GM18511 (cell line): ENCODE measurements around the gene AARS1.
"Not testable (repeated sequence)": the region's sequence is repeated elsewhere in the genome, so short reads cannot be mapped to it uniquely, and the experiment has no call there.

Experiments used
- ATAC-seq: cut with Tn5 transposase; IDR thresholded peaks from one replicate; pipeline ENCODE4 v1.9.1; 2021; ENCODE audit warnings: mild to moderate bottlenecking, moderate library complexity; ENCODE audit not compliant: unreplicated experiment

Gene AARS1

GRCh38 chr16:70276392-70276791, 12.9 kb downstream of the AARS1 start:
- ATAC-seq: no peak

DNA sequence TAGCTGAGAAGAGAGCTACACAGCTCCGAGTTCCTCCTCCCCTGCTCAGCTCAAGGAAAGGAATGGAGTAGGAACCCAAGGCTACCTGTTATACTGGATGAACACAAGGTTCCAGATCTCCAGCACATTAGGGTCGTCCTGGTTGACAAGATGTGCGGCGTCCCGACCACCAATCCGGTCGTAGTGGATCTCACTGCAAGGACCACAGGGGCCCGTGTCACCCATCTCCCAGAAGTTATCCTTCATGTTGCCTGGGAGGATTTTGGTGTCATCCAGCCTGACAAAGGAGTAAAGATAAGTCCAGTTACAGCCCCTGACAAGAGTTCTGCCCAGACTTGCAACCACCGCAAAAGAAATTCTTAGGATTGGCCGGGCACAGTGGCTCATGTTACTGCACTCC, 17.6 kb downstream of the AARS1 start:
- no peak for ATAC-seq

DNA sequence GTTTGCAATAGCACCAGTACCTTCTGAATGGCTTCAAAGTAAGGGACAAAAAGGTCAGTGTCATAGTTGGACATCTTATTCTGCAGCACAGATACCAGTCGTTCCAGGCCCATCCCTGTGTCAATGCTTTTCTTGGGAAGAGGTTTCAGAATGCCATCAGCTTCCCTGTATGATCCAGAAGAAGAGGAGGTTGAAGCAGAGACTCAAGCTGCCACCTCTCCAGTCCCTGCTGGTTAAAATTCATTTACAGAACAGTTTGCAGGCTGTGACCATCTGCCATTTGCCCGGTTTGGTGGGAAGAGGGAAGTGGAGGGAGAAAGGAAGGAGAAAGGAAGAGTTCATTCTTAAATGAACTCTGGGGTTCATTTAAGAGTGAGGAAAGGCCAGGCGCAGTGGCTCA, 19.1 kb downstream of the AARS1 start:
- ATAC-seq: no peak

DNA sequence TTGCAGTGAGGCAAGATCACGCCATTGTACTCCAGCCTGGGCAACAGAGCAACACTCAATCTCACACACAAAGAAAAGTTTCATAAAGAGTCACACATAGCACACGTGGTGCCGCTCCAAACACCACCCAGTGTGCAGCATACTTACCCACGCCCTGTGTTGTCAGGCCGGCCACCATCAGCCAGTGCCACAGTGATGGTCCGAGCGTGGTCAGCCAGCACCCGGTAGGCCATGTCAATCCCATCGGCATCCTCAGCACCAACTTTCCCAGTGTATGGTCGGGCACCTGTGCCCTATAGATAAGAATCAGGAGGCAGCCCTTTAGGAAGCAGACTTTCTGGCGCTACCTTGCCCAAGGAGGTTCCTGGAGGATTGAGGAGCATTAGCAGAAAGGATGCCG, 19.8 kb downstream of the AARS1 start:
- ATAC-seq: no peak

DNA sequence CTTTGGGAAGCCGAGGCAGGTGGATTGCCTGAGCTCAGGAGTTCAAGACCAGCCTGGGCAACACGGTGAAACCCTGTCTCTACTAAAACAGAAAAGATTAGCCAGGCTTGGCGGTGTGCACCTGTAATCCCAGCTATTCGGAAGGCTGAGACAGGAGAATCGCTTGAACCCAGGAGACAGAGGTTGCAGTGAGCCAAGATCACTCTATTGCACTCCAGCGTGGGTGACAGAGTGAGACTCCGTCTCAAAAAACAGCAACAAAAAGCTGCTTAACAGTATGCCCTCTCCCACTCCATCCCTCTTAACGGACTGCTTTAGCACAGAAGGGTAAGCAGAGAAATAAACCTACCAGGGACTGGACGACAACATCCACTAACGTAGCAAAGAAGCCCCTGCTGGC, 21.4 kb downstream of the AARS1 start:
- not testable (repeated sequence) for ATAC-seq

DNA sequence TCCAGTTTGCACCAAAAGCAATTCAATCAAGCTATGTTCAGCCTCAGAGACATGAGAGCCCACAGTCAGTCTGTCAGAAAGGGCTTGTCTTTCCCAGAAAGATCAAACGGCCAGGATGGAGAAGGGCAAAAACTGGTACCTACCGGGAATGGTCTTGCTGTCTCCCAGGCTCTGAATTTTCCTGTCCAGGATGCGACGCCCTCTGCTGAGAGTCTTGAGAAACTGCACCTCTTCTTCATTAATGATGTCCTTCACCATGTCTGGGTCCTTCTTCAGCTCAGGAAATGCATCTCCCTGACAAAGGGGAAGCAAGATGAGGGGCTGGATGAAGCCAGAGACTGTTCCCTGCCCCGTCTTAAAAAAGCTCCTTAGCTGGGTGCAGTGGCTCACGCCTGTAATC, 21.8 kb downstream of the AARS1 start:
- ATAC-seq: no peak

GRCh38 chr16:70259903-70260302, 29.4 kb downstream of the AARS1 start:
- ATAC-seq: not testable (repeated sequence)

DNA sequence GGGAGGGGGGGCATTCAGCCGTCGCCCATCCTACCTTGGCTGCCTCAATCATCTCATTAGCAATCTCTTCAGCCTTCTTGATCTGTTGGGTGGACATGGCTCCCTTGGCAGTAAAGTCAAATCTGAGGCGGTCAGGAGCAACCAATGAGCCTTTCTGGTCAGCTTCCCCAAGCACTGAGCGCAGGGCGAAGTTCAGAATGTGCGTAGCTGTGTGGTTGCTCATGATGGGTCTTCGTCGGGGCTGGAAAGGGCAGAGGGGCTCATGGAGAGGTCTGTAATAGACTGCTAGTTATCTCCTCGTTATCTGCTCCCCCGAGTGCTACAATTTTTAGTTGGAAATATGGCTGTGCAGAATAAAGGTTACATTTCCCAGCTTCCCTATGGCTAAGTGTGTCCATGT, 30.4 kb downstream of the AARS1 start:
- ATAC-seq: no peak

GRCh38 chr16:70258065-70258464, 31.2 kb downstream of the AARS1 start:
- ATAC-seq: no peak

GRCh38 chr16:70257391-70257790, 31.9 kb downstream of the AARS1 start:
- ATAC-seq: no peak

DNA sequence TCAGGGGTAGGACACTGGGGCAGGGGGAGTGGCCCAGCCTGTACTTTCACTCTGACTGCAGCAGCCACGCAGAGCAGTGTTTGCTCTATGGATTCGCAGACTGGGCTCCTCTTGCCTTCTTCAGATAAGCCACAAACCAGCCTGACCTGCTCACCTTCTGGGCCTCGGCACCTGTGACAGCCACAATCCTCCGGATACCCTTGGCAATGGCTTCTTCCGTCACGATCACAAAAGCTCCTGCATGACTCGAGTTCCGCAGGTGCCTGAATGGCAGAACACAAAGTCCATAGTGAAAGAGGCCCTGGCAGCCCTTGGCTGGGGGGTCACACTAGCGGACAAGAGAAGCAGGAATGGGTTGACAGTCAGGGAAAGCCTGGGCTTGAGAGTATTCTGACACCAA, 33.7 kb downstream of the AARS1 start:
- ATAC-seq: no peak

DNA sequence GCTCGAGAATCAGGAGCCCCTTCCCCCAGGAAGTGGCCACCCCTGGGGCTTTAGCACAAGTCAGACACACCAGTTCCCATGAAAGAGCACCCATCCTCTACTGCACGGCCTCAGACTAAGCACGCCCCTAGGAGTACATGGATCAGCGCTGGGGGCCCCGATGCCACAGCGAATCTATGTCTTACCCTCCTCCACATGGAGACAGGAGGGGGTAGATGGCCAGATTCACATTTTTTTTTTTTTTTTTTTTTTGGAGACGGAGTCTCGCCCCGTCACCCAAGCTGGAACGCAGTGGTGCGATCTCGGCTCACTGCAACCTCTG, 34.4 kb downstream of the AARS1 start:
- ATAC-seq: no peak

GRCh38 chr16:70254180-70254964, 34.9 kb downstream of the AARS1 start:
- no peak for ATAC-seq

DNA sequence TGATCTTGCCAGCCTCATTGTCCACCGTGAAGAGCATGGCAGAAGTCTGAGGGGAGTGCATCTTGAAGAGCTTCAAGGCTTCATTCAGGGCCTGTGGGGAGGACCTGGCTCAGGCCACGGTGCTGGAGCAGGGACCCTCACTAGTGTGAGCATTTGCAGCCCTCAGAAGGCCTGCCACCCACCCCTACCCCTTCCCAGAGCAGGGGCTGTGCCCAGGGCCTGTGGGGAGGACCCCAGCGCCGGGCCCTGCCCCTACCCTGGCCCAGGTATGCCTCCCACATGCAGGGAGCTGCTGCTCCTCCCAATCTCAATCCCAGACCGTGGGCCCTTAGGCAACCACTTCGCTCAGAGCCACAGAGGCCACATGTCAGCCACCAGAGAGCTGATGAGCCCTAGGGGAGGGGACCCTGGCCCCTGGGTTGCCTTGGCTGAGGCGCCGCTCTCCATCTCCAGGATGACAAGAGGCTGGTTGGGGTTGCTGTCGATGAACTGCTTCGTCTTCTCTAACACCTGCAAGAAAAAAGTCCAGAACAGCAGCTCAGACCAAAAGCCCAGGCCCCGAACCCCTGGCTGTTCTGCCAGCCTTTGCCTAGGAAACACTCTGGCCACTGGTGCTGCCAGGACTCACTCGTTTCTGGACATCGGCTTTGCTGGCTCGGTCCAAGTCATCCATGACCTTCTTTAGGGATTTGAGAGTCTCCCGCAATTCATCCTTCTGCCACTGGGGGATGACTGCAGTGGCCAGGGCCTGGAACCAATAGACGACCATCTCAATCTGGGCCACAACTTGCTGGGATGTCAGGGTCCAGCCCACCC, 35.8 kb downstream of the AARS1 start:
- ATAC-seq: no peak

DNA sequence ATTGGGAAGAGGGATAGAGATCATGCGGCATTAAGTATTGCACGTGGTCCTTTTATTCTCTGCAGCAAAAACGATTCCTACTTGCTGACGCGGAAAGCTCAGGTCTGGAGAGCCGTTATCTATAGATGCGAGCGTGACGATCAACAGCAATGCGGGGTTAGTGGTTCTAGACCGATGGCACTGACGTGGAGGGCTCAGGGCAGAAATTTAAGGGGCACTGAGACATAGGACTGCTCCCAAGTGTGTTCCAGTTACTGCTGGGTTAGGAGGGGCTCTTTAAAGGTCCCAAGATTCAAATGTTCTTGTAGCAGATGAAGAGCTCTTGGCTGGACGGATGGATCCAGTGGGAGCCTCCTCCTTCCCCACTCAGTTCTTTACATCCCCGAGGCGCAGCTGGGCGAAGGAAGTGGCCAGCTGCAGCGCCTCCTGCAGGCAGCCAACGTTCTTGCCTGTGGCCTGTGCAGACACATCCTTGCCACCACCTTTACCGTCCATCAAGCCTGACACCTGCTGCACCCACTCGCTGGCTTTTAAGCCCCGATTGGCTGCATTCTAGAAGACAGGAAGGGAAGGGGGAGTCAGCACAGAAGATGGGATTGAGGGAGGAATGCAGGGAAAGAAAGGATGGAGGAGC, 36.8 kb downstream of the AARS1 start:
- no peak for ATAC-seq

DNA sequence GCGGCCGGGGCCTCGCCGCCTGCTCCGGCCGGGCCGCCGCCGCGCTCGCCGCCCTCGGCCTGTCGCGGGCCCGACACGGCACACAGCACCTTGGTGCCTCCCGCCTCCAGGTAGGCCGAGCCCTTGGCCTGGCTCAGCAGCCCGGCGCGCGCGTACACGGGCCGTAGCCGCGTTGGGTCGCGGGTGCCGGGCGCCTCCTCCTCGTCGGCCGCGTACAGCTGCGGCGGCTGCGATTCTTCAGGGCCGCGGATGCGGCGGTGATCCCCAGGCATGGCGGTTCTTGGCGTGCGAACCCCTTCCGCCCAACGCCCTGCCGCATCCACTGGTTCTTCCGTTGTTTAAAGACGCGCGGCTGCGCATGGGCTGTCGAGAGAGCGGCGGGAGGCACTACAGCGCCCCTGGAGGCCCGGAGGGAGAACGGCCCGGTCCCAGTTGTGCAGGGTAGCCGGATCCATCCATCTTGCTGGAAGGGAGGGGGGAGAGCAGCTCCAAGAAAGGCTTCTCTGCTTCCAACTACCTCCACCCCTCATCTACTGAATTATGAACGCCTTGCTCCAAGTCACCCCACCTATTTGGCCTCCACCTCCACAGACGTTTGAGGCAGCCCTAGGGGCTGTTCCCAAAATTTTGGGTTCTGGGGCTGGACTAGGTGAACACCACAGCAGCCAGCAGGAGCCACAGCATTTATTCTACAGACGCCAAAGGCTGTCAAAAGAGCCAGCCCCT, 37.5 kb downstream of the AARS1 start, which contains the start of gene EXOSC6:
TSS of gene EXOSC6 (minus strand) at position 312 of the 726 bp plus-strand sequence. CDS start at position 272, 40 bp downstream.
- peak; percentile 92 for ATAC-seq

DNA sequence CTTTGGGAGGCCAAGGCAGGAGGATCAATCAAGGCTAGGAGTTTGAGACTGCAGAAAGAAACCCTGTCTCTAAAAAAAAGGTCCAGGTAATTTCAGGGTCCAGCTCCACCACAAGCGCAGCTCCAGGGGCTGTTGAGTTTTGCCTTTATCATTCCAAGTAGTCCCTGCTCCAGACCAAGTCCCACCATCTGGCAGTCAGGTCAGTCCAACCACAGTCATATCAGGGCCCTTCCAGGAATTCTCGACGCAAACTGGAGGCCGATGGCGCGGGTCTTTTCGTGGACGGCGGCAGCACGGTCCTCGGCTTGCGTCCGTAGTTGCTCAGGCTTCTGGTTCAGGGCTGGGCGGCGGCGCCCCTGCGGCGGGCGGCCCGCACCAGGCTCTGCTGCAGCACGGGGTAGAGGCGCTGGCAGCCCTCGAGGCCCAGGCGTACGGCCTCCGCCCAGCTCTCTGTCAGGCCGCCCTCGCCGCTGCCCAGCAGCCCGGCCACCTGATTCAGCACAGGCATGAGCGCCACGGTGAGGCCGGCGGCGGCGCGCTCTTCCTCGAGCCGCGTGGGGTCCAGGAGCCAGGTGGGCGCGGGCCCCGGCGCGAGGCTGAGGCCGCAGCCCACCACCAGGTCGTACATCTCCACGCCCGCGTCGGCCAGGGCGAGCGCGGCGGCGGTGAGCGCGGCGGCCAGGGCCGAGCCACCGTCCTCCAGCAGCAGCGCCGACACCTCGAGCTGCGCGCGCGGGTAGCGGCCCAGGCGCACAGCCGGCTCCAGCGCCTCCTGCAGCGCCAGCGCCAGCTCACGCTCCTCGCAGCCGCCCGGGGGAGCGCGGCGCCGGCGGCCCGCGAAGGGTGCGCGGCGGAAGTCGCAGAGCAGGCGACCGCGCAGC, 38.3 kb downstream of the AARS1 start:
- ATAC-seq: peak; percentile 57

- ATAC-seq: not testable (repeated sequence)
Measured at GRCh38 chr16:70249697-70250096, 39.6 kb downstream of the AARS1 start.

DNA sequence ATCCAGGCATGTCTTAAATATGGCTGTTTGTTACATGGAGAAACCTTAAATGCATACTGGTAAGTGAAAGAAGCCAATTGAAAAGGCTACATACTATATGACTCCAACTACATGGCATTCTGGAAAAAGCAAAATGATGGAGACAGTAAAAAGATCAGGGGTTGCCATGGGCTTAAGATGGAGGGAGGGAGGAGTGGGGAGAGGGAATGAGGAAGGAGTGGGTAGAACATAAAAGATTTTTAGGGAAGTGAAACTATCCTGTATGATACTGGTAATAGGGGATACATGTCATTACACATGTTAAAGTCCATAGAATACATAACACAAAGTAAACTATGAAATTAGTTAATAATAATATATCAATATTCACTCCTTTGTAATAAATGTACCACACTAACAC, 50.5 kb downstream of the AARS1 start:
- ATAC-seq: not testable (repeated sequence)

DNA sequence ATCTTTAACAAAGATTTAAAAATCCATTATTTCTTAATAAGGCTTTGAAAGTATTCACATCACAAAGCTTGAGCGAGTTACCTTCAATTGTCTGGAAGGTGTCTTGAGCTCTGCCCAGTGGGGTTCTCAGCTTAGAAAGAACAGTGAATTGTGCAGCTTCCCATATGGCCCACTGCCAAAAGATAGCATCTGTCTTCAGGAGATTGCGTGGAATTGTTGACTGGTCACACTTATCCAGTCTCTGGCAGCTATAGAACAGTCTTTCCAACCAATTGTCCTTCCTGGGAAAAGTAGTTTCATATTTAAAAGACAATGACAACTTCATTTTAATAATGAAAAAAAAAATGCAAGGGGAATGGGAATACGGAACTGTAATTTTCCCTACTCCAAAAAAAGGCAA, 57.5 kb downstream of the AARS1 start:
- not testable (repeated sequence) for ATAC-seq
